HG03442 (cell line): Measurements from ENCODE around the gene SH3RF3.
"Not testable (repeated sequence)": the region's sequence is repeated elsewhere in the genome, so short reads cannot be mapped to it uniquely, and the experiment has no call there.

ENCODE experiments used
- ATAC-seq: cut with Tn5 transposase; IDR thresholded peaks from one replicate; pipeline ENCODE4 v1.9.1; 2021; ENCODE audit warnings: mild to moderate bottlenecking, moderate library complexity; ENCODE audit not compliant: unreplicated experiment

Gene SH3RF3

DNA sequence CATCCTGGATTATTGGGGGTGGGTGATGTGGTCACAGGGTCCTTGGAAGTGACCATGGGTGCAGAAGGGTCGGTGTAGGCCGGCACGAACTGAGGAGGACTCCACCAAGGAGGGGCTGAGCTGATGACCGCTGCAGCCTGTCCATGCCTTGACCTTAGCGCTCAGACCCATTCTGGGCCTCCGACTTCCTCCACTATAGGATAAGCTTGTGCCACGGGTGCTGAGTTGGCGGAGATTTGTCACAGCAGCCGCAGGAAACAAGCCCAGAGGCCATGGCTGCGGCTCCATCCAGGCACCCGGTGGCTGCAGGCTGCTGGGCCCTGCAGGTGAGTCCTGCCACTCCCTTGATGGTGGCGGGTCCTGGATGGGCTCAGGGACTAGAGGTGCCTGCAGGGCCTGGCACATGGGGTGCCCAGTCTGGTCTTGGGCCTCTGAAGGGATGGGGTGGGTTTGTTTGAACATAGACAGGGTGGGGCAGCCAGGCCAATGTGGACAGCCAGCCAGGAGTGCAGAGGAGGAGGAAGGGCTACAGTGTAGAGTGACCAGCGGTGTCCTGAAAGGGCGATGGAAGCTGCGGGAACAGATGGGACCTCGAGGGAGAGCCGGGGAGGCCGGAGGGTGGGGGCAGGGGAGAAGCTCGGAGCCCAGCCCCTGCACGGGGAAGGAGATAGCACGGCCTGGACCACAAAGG lies 400.0 kb downstream of the SH3RF3 start:
- no peak for ATAC-seq

DNA sequence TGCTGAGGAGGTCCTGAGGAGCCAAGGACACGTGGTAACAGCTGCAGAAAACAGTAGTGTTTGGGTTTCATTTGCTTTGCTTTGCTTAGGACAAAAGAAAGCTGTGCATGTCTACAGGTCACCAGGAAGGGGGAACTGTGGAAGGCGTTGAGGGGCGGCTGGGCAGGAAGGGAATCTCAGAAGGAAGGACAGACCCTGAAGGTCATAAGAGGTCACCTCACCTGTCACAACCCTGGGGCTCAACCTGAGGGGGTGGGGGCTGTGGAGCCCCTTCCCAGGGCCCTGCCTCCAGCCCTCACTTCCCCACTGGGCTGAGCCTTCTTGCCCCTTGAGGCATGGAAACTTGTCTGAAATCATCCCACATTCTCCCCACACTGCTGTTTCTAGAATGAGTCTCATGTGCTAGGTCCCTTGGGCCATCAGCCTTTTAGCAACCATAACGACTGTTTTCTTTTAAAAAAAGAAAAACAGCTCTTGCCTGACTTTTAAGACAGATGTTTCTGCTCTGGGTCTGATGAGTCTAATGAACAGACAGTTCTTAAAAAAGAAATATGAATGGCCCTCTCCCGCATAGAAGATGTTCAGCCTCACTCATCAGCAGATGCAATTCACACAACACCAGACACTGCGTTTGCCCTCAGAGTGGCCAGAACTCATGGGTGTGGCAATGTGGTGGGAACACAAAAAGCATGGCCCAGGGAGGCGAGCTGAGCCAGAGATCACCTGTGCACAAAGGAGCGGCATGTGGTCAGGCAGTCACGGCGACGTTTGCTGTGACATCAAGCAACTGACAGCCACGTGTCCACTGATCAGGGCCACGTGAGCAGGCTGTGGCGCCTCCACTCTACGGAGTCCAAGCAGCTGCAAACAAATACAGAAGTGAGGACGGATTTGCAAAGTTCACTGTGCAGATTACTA lies 400.8 kb downstream of the SH3RF3 start:
- ATAC-seq, result no peak

GRCh38 chr2:109530712-109531111 lies 401.7 kb downstream of the SH3RF3 start:
- no peak for ATAC-seq

DNA sequence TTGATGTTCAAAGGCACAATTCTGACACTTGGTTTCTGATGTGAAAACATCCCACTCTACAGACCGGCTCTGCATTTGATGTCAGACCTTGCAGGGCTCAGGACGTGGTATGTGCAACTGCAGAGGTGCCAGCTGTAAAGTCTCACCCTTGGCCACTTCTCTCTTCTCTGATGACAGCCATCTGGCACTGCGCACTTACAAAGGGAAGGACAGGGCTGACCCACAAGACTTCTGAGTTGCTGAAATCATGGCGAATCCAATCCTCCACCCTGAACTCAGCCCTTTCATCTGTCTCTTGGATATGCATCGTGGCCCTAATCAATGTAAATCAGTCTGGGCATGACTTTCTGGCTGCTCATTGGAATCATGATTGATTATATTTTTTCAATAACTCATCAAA lies 402.2 kb downstream of the SH3RF3 start:
- no peak for ATAC-seq

- no peak for ATAC-seq
Observed at GRCh38 chr2:109531896-109532727, 403.1 kb downstream of the SH3RF3 start.

DNA sequence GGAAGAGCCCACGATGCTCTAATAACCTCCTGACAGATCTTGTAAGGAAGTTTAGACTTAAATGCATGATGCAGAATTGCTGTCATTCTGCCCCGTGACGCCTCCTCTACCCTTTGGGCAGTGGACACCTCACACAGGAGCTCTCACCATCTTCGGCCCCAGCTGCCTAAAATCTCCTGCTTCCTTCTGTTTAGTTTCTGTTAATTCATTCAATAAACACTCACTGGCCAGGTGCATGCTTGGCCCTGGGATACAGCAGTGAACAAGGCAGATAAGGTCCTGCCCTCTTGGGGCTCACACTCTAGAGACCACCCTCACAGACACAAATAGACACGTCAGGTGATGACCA lies 403.7 kb downstream of the SH3RF3 start:
- no peak for ATAC-seq

- ATAC-seq, result no peak
Observed at GRCh38 chr2:109533823-109534222, 404.8 kb downstream of the SH3RF3 start.

- ATAC-seq, result no peak
Observed at GRCh38 chr2:109535217-109535946, 406.4 kb downstream of the SH3RF3 start.

GRCh38 chr2:109536556-109536955 lies 407.6 kb downstream of the SH3RF3 start:
- not testable (repeated sequence) for ATAC-seq

DNA sequence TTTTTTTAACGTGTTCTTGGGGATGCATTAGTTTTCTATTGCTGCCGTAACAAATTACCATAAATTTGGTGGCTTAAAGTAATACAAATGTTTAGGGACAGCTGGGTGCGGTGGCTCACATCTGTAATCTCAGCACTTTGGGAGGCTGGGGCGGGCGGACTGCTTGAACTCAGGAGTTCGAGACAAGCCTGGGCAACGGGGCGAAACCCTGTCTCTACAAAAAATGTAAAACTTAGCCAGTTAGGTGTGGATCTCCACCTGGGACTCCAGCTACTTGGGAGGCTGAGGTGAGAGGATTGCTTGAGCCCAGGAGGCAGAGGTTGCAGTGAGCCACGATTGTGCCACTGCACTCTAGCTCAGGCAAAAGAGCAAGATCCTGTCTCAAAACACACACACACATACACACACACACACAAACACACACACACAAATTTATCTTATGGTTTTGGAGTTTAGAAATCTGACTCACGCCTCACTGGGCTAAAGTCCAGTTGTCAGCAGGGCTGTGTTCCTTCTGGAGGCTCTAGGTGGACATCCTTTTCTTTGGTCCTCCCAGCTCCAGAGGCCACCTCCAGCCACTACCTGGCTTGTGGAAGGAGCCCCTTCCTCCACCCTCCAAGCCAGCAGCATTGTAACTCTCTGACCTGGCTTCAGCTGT lies 408.7 kb downstream of the SH3RF3 start:
- ATAC-seq, result no peak

DNA sequence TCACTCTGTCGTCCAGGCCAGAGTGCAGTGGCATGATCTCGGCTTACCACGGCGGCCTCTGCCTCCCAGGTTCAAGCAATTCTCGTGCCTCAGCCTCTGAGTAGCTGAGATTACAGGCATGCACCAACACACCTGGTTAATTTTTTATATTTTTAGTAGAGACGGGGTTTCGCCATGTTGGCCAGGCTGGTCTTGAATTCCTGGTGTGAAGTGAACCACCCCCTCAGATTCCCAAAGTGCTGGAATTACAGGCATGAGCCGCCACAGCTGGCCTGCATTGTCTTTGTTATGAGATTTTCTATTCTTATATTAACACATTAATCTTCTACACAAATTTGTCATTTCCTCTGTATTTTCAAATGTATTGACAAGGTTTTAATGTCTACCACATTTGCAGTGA lies 409.5 kb downstream of the SH3RF3 start:
- no peak for ATAC-seq

DNA sequence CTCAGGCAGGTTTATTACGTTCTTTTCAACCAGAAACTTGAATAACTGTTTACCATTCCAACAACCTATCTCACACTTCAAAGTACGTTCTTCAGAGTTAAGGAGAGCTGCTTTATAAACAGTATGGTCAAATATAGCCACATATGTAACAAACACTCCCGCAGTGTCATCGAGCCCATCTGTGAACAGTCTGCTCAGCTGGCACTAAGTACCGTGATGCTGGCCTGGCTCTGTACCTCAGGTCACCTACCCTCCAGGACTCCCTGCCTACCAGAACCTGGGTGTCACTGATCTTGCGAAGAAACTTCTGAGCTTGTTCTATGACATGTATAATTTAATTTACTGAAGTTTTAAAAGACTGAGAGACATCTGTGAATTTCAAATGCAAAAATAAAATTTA lies 413.4 kb downstream of the SH3RF3 start:
- ATAC-seq, result no peak

DNA sequence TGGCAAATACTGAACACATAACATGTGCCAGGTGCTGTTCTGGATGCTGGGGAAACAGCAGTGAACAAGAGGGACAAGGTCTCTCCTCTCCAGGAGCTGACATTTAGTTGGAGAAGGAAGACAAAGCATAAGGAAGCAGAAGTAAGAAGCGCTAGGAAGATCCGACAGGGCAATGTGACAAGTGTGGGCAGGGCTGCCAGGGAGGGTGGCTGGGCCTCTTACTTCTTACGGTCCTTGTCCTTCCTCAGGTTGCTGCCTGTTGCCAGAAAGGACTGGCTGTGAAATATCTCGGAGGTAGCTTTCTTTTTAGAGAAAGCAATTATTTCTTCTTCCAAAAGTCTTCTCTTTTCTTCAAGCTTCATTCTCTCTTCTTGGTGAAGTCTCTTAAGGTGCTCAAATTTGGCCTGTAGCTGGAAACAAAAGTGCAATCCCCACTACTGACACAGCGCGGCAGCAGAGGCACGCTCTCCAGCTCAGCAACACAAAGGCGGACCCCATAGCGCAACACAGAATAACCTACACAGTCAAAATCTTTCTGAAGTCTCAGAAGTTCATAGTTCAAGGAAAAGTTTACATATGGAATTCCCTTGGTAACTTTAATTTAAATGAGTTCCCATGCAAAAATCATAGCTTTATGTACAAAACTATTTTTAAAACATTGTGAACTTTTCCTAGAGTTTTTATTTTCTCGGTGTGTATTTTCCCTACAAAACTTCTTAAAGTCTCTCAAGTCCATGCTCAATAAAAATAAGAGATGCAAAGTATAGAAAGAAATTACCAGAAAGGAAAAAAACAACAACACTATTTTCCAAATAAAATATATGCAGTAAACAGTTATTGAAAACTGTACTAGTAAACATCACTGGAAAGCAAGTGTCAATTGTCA lies 417.1 kb downstream of the SH3RF3 start:
- peak; percentile 72 for ATAC-seq

- ATAC-seq, result no peak
Observed at GRCh38 chr2:109547280-109547679, 418.3 kb downstream of the SH3RF3 start.

DNA sequence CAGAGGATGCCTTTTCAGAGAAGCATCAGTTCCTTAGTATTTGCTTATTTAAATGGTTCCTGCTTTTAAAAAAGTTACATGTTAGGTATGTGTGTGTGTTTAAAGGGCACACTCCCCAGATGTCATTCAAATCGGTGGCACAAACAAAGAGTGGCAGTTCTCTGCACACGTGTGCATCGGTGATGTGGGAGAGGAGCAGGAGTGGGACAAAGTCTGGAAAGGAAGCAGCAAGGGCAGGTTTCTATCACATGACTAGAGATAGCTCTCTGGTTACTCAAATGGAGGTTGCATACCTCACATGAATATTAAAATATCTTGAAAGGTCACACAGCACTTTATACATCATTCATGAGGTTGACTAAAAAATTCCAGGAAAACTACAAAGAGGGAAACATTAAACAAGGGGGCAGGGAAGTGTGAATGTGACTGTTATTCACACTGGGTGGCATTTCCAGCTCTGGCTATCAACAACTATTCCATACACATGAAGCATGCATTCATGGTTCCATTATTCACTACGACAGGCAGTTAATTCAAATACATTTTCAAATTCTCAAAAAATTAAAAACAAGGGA lies 420.1 kb downstream of the SH3RF3 start:
- ATAC-seq, result no peak
